Ovary (tissue), 9 donors: ENCODE data around the gene SLX4IP. TPM values are rescaled to one million over a fixed set of nuclear protein-coding genes. Genes with fewer than 3 reads are reported as not detected.

ENCODE experiments used
- DNase-seq, 5 donors: peaks; one replicate each; pipeline ENCODE4 v3.0.0-alpha.2; 2019 to 2020
- H3K27ac ChIP-seq, 2 donors: fragments of 200-600 bp; one replicate each; pipeline versions ENCODE4 v1.5.1 to v1.8.0; 2019 to 2022
- H3K27me3 ChIP-seq: fragments of 200-600 bp; one replicate; pipeline ENCODE4 v1.8.0; 2022
- H3K36me3 ChIP-seq: fragments of 200-600 bp; sonication (generic); one replicate; pipeline ENCODE4 v1.5.1; 2019
- H3K4me1 ChIP-seq: one replicate; pipeline ENCODE4 v1.8.1; 2013; ENCODE audit warnings: mild to moderate bottlenecking, moderate library complexity; ENCODE audit not compliant: insufficient read depth
- H3K4me3 ChIP-seq: fragments of 200-600 bp; sonication (generic); one replicate; pipeline ENCODE4 v1.5.1; 2017
- H3K9me3 ChIP-seq, 2 donors: fragments of 200-600 bp in 1 of 2; sonication (generic) in 1 of 2; one replicate each; pipeline versions ENCODE4 v1.5.1 to v1.8.1; 2013 to 2019; ENCODE audit warnings: mild to moderate bottlenecking in 1 of 2, moderate library complexity in 1 of 2
- CTCF ChIP-seq, 3 donors: fragments of 450-650 bp in 2 of 3; fragments of 200-600 bp in 1 of 3; IDR thresholded peaks; one replicate each; pipeline versions ENCODE4 v1.5.1 to v1.8.0; 2016 to 2022; ENCODE audit warnings: antibody characterized with exemption in 3 of 3, mild to moderate bottlenecking in 1 of 3
- EP300 ChIP-seq: sonication (generic); formaldehyde crosslinking; IDR thresholded peaks from one replicate; pipeline ENCODE4 v1.6.1; 2017; ENCODE audit warnings: antibody characterized with exemption
- POLR2A ChIP-seq: fragments of 450-650 bp; IDR thresholded peaks from one replicate; pipeline ENCODE4 v1.6.1; 2017; ENCODE audit warnings: antibody characterized with exemption, mild to moderate bottlenecking, moderate library complexity
- WGBS, 3 donors: extraction: QIAGEN DNeasy Blood & Tissue Kit in 1 of 3; methylation state at CpG; one replicate each; pipeline versions ENCODE4 v1.1.5 to v1.1.7; 2013 to 2017; 5-methylcytosine and 5-hydroxymethylcytosine counted together
- intact Hi-C, 4 donors: fragments of 100-400 bp; cut with DNase I; formaldehyde crosslinking; loops; one replicate each; pipeline versions ENCODE4 v1.11.0 to v1.15.1; 2022 to 2023
- polyA plus RNA-seq, 2 donors: library from polyadenylated mRNA; stranded (reverse); fragments of 200-250 nt in 1 of 2; fragments of 350-450 nt in 1 of 2; fragmentation: Illumina TruSeq in 1 of 2; extraction: RNeasy Lipid Tissue Mini Kit (QIAGEN cat#74804) in 1 of 2; gene quantifications; one replicate each; pipeline ENCODE4 v1.2.3, GENCODE V29; 2013 to 2014
- total RNA-seq, 7 donors: library from RNA; depleted of rRNA in 2 of 7; stranded (reverse); fragments of >200 nt in 2 of 7; fragmentation: NEBNext Ultra II Directional in 3 of 7; extraction: Animal tissue kit (Norgen Biotek cat#: 25700) in 3 of 7; gene quantifications; one replicate each; pipeline versions ENCODE4 v1.1.0 to v1.2.4, GENCODE V29; 2016 to 2023
- donor health status: DM: no; HTN: no; CAD: no; lungs with moderate emphysema.
- donor health status: DM: no; HTN: no; CAD: no.
- donor health status: Bipolar disorder and iron deficiency.
- donor health status: DM: yes; HTN: yes; CAD: no.
- donor health status: DM: no; HTN: no; CAD: no.
- donor health status: DM: yes; HTN: yes; CAD: no.

SLX4IP gene
- total and polyA plus RNA-seq, 9 donors = 0.98 to 5.1 (median 2.8) TPM

GRCh38 chr20:10654630-10655029 is 219.5 kb downstream of the SLX4IP start:
- WGBS, 3 donors = 52 to 70% (median 69%) methylated on average over 7 of the region's 7 CpGs
- peak in 1 of 5 donors; percentile 5 for DNase-seq
- Histone ChIP-seq H3K4me1 (peaks cover 7% of the 10 kb centered on the region), H3K27ac (no peak overlapping the region), H3K36me3 (no peaks in the 10 kb centered on the region), H3K27me3 (no peaks in the 10 kb centered on the region), H3K9me3 (no peaks in the 10 kb centered on the region), H3K4me3 (no peak overlapping the region)
- no peak for TF ChIP-seq POLR2A
- TF ChIP-seq EP300 = no peak
- no peak for TF ChIP-seq CTCF (IDR thresholded peaks at IDR 0.05)
- intact Hi-C loops = no loop called here

GRCh38 chr20:10655720-10656669 is 220.9 kb downstream of the SLX4IP start:
- H3K9me3 ChIP-seq = no peaks in the 10 kb centered on the region
- no peaks in the 10 kb centered on the region for H3K36me3 ChIP-seq
- TF ChIP-seq EP300 (no peak), POLR2A (no peak), CTCF (IDR thresholded peaks at IDR 0.05) (no peak)
- peak in 1 of 5 donors; percentile 4 for DNase-seq
- 69 to 81% (median 74%) methylated on average over 15 of the region's 15 CpGs for WGBS, 3 donors
- no peak overlapping the region for H3K27ac ChIP-seq
- peaks cover 7% of the 10 kb centered on the region for H3K4me1 ChIP-seq
- intact Hi-C loops = no loop called here
- H3K27me3 ChIP-seq = no peaks in the 10 kb centered on the region
- no peak overlapping the region for H3K4me3 ChIP-seq

- WGBS, 3 donors = 33 to 65% (median 51%) methylated on average over 1 of the region's 1 CpG
- Histone ChIP-seq H3K27me3 (no peaks in the 10 kb centered on the region), H3K27ac (no peak overlapping the region), H3K36me3 (no peaks in the 10 kb centered on the region), H3K4me1 (peaks cover 7% of the 10 kb centered on the region), H3K9me3 (no peaks in the 10 kb centered on the region), H3K4me3 (no peak overlapping the region)
- intact Hi-C loops = no loop called here
- TF ChIP-seq CTCF (IDR thresholded peaks at IDR 0.05) = no peak
- no peak for TF ChIP-seq EP300
- TF ChIP-seq POLR2A = no peak
- no peak for DNase-seq
Measured at GRCh38 chr20:10657453-10657852, 222.3 kb downstream of the SLX4IP start.

DNA sequence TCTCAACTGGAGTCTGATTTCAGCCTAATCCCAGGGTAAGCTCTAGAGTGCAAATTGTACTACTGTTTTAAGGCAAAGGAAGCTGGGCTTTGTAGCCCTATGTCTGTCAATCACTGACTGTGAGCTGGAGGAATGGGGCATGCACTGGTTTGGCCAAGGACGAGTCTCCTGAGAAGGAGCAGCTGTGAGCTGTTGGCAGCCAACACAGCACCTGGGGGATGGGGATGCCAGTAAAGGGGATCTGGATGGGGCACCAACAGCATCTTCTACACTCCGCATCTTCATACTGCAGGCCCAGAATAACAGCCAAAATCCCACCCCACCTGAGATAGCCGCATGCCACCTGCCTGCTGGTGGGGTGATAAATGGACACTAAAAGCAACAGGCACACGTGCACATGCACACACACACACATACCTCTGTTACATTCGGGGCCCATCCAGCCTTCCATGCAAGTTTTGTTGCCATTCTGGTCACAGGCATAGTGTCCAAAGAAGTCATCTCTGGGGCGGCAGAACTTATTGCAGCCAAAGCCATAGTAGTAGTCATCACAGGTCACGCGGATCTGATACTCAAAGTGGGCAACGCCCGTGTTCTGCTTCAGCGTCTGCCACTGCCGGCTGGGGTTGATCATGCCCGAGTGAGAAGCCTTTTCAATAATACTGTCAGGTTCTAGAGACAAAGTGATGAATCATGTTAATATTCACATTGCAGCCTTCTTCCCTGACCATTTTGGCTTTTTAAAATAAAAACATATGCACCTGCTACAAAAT is 223.1 kb downstream of the SLX4IP start:
- intact Hi-C loops = no loop called here
- Histone ChIP-seq H3K9me3 (no peaks in the 10 kb centered on the region), H3K27me3 (no peaks in the 10 kb centered on the region), H3K27ac (no peak overlapping the region), H3K36me3 (no peaks in the 10 kb centered on the region), H3K4me1 (peaks cover 4% of the 10 kb centered on the region), H3K4me3 (no peak overlapping the region)
- WGBS, 3 donors = 86 to 88% (median 88%) methylated on average over 13 of the region's 13 CpGs
- TF ChIP-seq POLR2A = no peak
- no peak for TF ChIP-seq EP300
- TF ChIP-seq CTCF (IDR thresholded peaks at IDR 0.05) = no peak
- DNase-seq = no peak
